Fibroblast of skin of scalp (primary cell): Measurements from ENCODE around the gene YARS1.

Source experiments
- DNase-seq: peaks from one replicate; pipeline ENCODE4 v3.0.0-alpha.2; 2013

YARS1 gene

DNA sequence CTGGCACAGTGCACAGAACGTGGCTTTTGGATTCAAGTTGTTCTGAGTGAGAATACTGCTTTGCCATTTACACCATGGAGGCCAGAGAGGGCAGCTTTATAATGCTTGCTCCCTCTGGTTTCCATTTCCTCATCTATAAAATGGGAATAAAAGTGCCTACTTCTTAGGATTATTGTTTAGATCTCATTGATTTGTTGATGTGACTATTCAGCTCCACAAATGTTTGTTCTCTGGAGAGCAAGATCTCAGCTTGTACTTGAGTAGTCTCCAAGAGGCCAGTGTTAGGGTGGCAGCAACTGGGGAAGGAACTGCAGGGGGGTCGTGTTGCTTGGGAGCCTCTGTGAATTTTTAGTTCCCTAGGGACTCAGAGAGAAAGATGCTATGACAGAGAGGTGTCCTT is 55.2 kb downstream of the YARS1 start:
- no peak for DNase-seq

DNA sequence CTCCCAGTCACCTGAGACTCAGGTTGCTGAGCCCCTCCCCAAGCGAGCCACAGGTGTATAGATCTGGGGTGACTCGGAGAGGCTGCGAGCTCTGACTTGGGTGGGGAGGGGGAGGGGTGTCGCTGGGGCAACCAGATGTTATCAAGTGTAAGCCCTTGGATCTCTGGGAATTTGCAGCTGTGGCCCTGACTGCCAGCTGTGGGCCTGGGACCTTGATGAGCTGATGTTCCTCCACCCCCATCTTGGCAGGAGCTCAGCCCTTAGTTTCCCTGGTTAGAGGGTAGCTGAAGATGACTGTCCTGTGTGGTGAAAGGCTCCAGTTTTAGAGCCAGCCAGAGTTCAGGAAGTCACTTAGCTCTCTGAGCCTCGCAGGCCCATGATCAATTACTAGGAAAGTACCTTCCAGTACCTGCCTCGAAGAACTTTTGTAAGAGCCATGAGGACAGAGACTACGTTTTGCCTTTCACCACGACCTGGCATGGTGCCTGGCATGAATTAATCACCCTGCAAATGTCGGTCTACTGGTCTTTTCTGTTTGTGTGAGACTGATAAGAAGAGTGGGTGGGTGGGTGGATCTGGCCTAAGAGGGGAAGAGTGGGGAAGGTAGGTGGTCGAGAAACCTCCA is 55.8 kb downstream of the YARS1 start:
- peak; percentile 59 for DNase-seq

DNA sequence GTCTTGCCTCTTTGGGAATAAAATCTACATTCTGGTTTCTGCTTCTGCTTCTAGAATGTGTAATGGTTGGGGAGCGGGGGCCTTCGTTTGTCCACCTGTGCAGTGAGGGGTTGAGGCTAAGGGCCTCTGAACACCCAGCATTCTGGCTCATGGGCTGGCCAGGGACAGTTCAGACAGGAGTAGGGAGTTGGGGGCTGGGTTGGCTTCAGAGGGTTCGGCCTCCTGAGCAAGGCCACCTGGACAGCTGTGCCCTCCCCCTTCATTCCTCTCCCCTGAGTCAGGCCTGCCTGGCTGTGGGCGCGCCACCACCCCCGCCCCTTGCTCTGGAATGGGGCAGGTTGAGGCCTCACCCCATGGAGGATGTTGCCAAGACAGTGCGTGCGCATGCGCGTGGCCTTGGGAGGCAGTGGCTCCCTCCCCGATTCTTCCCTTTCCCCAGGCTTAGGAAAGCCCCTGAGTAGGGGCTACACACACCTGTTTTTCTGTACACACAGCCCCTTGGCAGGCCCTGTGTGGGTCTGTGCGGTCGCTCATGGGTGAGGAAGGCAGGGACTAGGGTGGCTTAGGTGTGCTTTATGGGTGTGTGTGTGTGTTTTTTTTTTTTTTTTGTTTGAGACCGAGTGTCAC is 57.0 kb downstream of the YARS1 start:
- no peak for DNase-seq

DNA sequence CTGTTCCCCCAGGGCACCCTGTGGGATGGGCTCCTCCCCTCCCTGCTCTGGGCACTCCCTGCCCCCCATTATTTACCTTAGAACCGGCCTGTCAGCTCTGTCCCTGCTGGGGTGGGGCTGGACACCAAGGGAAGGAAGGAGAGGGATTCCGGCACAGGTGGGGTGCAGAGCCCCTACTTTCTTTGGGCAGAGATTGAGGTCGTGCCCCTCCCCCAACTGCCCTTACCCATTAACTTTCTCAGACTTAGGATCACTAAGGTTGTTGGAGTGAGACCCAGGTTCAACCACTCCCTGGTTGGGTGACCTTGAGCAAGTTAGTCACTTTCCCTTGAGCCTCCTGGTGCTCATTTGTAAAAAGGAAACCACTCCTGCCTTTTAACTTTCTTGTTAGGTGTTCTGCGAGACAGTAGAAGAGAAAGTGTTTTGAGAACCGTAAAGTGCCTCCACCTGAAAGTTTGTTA is 57.6 kb downstream of the YARS1 start:
- DNase-seq, result no peak

DNA sequence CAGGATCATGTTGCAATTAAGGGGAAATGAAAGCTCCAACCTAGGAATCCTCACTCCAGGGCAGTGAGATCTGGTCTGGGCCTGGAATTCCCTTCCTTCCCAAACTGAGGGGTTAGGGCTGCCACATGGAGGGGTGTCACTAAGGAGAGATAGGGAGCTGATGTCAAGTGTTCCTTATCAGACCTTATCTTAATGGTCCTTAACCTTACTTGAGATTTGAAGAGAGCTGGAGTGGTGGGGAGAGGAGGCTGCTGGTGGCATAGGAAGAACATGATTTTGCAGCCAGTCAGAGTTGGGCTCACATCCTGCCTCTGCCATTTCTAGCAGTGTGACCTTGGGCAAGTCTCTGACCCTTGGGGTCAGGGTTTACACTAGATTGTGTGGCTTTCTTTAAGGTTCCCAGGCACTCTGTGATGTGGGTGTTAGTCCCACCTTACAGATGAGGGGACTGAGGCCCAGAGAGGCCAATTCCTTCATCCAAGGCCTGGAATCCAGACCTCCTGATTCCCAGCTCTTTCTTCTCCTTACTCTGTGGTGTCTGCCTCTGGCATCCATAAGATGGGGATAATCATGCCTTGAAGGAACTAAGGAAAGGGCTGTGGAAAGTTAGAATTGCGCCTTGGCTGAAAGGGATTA is 58.2 kb downstream of the YARS1 start:
- no peak for DNase-seq

DNA sequence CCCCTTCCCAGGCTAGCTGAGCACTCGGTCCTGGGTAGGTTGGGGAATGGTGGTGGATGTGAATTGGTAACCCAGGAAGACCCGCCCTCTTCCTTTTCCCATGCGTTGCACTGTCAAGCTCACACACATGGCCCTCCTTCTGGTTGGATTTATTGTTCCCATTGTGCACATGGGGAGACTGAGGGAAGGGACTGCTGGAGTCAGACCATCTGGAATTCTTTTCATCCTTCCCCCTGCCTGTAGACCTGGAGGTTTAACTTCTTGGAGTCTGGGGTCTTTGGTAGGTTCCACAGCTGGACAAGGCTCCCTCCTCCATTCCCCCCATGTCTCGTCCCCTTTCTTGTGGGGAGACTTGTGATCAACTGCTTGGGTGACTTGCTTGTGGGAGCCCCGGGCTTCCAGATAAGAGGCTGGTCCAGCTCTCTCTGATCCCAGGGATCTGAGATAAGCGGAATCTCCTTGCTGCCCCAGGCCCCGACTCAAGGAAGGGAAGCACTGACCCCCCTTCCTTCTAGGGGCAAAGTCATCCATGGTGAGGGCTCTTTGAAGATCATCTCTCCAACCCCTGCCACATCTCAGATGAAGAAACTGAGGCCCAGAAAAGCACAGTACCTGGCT is 58.9 kb downstream of the YARS1 start:
- DNase-seq, result no peak

DNA sequence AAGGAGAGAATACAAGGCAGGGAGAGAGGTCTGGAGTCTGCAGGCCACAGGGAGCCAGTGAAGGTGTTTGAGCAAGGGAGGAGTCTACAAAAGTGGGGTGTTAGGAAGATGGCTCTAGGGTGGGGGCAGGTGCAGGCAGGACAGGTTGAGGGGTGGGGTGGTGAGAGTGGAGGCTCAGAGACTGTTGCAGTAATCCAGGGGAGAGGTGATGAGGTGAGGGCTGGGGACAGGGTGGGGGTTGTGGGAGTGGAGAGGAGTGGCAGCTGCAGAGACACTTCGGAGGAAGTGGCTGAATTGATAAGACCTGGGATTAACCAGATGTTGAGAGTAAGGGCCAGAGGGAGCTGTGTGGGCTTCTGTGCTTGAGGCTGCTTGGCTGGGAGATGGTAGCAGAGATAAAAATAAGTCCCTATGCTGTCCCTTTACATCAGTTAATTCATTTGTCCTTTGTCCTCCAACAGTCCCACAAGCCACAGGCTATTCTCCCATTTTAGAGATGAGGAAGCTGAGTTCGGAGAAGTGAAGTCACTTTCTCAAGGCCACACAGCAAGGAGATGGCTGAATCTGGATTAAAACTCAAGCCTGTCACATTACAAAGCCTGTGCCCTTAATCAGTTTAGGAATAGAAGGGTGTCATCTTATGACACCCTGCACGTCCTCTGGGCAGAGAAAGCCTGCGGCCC is 59.8 kb downstream of the YARS1 start:
- no peak for DNase-seq

DNA sequence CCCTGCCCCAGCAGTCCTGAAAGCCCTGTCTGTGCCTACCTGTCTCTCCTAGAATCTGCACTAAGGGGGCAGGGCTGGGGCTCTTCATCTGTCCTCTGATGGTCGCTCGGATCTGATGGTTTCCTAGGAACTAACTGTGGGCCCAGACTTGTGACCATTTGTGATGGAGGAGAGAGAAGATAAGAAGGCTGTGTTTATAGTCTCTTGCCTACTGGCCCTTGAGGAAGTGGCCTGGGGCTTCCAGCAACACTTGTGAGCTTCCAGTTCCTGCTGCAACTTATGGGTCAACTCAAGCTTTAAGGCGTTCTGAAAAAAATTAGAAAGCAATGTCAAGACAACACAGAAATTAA is 61.4 kb downstream of the YARS1 start:
- no peak for DNase-seq

DNA sequence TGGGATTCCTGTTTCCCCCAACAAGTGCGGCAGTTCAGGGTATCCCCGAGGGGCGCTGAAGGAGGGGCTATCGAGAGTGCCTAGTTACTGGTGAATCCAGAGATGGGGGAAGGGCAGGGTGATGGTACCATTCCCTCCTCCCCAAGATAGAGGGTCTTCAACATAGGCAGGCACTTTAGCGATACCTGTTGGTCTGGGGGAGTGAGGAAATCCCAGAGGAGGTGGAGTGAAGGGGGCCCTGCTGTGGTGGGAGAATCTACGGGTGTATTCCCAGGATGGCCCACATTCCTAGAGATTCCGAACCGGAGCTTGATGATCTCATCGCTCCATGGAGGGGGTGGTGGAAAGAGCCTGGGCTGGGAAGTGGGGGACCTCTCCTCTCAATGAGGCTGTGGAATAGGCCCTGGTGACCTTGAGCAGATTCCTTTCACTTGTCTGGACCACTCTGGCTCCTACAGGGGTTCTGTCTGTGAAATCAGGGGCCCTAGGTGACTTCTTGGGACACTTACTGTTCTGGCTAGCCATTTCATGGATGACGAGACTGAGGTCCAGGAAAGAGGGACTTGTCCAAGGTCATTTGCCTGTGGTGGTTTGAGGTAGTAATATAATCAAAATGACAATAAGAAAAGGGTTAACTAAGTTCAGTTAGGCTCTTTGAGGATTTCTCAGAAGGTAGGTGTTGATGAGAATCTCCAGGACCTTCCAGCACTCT is 61.9 kb downstream of the YARS1 start:
- DNase-seq, result no peak

DNA sequence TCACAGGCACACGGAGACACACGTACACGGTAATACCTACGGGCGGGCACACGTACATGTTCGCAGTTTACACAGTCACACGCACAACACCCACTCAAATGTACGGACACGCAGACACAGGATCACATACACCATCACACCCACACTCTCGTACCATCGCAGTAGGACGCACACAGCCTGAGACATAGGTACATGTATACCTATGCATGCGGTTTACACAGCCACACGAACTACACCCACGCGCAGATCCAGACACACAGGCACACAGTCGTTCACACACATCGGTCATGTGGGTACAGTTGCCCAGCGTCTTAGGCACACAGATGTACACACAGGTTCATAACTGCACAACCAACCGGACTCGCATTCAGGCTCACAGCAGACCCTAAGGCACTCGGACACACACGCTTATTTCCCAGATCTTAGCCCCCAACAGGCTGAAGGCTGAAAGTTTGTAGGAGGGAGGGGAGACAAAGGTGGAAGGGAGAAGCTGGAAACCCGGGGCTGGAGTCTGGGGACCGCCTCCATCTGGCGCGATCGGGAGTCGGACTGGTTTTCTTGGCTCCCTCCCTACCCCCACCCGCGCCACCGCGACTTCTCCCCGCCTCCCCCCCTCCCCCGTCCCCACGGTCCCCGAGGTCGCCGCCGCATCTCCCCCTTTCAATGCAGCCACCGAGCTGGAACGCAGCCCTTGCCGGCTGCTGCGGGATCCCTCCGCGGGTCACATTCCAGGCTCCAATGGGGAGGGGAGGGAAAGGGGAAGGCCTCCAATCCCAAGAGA is 62.7 kb downstream of the YARS1 start:
- peak; percentile 46 for DNase-seq

DNA sequence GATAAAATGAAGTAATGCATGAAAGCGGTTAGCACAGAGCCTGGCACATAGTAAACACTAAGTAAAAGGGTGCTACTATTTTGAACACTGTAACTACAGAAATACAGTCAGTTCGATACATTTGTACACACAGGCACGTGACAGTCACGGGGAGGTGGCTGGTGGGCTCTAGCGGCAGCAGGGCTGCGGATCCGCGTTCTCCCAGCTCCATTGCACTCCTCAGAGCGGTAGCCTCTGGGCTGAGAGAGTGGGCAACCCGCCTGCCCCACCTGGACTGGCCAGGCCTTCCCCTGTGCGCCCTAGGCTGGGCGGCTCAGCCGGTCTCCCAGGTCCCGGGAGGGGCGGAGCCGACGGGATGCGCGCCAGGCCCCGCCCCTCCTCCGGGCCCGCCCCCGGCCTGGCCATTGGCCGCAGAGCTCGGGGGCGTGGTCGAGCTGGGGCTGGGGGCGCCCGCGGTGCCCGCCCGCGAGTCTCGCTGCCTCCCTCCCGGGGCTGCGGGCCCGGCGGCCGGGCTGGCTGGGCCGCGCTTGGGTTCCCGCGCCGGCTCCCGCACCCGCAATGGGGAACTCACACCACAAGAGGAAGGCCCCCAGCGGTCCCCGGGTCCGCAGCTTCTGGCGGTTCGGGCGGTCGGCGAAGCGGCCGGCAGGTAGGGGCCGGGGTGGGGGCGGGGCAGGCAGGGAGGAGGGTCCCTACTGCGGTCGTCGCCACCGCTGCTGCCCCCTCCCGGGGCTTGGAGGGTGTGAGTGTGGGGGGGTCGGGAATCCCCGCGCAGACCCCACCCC is 63.4 kb downstream of the YARS1 start:
- DNase-seq, result peak; percentile 69

DNA sequence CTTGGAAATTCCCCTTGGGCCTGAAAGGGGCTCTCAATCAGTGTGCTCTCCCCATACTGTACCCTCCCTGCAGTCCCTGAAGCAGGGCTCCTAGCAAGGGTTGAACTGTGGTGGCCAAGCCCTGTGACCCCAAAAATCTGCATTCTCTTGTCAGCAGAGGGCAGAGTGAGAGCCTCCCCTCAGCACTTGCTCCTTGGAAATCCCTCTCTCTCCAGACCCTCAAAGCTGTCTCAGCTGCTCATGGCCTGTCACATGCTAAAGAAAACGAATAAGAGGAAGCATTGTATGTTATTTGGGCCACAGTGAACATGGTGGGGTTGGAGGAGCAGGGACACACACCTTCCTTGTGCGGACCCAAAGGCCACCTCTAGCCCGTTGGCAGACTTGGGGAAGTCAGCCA is 67.4 kb downstream of the YARS1 start:
- DNase-seq, result no peak

DNA sequence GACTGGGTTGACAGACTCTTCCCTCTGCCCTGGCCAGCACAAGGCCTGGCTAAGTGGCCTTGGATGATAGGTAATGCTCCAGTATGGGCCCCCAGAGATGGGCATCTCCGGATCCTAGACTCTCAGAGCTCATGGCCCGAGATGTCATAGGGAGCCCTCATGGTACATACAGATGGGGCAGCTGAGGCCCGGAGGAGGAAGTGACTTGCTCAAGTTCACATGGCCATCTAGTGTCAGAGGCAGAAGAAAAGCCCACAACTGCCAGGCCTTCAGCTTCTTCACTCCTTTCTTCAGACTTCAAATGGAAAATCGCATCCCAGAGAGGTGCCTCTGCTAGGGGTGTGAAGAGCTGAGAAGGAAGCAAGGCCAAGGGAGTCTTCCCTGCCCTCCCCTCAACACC is 67.8 kb downstream of the YARS1 start:
- no peak for DNase-seq

DNA sequence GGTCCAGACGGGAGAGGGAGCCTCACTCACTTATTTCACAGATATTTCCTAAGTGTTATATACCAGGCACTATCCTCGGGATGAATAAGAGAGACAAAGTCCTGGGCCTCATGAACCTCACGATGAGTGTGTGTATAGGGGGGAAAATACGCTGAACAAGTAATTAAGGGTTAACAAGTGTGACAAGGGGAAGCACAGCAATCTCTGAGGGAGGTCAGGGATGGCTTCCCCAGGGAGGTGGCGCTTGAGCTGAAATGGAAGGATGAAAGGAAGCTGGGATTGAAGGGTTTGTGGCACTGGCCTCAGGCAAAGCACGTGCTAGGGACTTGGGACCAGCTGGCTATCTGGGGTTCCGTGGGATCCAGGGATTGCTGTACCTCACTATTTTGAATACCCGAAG is 68.2 kb downstream of the YARS1 start:
- DNase-seq, result no peak

DNA sequence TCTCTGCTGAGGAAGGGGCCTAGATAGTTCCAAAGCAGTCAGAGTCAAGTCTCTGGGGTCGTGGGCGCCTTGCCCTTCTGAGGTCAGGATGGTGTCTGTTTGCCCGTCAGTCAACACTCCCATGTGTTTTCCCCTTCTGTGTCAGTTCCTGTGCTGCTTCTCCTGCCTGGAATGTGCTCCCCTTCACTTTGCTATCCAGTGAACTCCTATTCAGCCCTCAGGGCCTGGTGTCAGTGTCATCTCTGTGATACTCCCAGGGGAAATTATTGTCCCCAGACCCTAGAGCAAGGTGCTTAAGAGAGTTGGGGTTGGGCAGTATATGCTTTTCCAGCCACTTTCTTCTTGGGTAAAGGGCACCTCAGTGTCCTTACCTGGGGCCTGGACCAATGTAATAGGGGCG is 68.8 kb downstream of the YARS1 start:
- no peak for DNase-seq

DNA sequence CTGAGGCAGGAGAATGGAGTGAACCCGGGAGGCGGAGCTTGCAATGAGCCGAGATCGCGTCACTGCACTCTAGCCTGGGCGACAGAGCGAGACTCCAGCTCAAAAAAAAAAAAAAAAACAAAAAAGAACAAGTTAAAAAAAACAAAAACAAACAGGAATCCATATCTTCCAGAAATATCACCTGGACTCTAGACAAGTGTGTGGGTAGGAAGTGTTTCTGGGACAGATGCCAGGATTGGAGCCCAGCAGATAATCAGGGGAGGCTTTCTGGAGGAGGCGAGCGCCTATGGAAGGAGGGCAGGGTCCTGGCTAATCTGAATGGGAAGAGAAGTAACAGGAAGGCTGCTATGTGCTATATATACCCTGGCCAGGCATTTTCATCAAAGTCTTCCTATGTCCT is 71.0 kb downstream of the YARS1 start:
- DNase-seq, result no peak

DNA sequence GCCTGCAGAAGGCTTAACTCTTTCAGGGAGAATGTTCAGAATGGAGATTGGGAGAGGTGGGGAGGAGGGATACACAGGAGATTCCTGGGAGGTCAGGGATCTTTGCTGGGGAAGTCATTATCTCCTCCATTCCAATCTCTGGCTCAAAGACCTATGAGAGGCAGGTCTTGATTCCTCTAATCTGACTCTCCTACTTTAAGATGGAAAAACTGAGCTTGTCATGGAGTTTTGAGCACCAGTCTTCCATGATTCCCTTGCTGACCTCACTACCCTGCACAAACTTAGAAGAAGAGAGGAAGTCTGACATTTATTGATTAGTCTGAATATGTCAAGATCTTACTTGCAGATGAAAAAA is 73.1 kb downstream of the YARS1 start:
- DNase-seq, result no peak

DNA sequence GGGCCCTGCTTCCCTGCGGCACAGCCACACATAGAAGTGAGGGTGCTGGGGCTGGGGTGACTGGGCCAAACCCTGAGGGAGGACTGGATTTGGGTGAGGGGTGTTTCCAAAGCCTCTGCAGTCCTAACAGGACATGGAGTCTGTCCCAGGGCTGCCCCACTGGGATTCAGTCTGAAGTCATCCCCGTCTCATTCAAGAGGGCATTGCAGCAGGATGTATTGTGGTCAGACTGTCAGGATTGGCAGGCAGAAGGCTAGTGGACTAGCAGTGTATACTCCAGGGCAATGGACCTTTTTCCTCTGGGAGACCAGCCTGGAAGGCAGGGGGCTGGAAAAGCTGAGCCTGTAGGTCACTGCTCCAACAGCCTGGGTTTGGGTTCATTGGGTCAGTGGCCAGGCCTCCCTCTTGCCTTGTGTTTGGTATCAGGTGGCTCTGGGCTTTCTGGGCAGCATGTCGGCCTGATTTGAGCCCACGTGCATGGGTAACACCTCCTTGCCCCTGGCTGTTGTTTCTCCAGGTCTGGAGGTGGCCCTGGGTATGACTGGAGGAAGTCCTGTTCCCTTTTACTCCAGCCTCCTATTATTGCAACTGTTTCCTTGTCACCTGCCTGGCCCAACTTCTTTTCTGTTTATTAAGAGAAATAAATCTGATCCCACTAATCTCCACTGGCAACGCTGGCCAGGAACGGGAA is 73.6 kb downstream of the YARS1 start:
- DNase-seq, result no peak

DNA sequence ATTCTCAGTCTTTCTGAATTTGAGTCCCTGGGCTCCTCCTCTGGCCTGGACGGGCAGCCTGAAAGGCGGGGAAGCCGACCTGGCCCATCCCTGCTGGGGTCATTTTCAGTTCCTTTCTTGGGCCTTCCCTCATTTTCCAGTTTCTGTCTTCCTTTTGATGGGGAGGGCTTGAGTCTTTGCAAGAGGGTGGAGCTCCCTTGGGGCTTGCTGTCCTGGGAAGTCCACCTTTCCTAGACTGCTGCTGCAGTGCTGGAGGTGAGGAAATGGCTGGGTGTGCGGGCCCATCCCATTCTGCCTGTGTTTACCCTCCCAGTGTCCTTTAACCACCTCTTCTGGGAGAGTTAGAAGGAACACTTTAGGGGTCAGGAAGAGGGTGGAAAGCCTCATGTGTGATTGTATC is 74.2 kb downstream of the YARS1 start:
- no peak for DNase-seq

DNA sequence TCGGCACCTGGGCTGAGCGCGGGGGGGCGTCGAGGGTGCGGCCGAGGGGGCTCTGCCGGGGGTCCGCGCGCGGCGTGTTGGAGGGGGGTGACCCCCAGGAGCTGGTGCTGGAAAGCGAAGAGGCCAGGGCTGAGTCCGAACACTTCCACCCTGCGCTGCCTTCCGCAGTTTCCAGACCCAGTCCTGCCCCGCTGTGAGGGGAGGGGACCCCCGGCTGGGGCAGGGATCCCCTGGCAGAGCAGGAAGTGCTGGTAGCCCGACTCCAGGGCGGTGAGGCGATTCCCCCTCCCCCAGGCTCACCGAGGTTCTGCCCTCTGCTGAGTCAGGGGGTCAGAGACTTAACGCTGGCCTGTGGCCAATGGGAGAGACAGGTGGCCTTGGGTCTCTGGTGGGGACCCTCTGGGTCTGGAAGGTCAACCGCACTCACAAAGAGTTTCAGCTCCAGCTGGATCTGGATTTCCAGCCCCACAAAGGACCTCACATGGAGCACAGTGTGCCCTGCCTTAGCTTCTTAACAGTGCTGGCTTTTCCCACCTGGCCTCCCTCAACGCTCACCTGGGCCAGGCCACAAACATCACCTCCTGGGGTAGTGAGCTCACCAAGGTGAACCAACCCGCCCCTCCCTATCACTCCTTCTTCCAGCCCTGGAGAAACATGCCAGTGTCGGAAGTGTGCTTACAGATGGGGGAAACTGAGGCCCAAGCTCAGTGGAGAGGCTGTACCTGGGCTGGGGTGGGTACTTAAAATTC is 74.8 kb downstream of the YARS1 start:
- no peak for DNase-seq
